AG08395 (cell line): ENCODE data around the gene SPACA7.
"Not testable (repeated sequence)": the region's sequence is repeated elsewhere in the genome, so short reads cannot be mapped to it uniquely, and the experiment has no call there.

ENCODE experiments used
- DNase-seq: peaks from one replicate; pipeline ENCODE4 v3.0.0; 2012; ENCODE audit warnings: mixed read lengths, low spot score

The SPACA7 gene

DNA sequence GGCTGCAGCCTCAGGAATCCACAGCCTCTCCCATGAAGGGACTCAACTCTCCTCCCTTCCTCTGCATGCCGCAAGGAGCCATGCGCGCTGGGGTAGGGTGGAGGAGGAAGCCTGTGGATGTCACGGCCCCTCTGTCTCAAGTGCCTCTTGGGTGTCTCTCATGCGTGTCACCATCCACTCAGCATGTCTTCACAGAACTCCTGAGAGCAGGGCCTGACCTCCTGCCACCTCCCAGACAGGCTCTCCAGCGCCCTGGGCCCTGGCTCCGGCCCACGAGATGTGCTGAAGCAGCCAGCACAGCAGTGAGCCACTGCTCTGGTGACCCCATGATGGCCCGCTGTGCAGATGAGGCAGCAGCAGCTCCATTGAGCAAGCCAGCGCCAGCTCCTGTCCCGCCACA lies 25.9 kb upstream of the SPACA7 start:
- DNase-seq = no peak

GRCh38 chr13:112351825-112352224 lies 24.3 kb upstream of the SPACA7 start:
- DNase-seq = no peak

DNA sequence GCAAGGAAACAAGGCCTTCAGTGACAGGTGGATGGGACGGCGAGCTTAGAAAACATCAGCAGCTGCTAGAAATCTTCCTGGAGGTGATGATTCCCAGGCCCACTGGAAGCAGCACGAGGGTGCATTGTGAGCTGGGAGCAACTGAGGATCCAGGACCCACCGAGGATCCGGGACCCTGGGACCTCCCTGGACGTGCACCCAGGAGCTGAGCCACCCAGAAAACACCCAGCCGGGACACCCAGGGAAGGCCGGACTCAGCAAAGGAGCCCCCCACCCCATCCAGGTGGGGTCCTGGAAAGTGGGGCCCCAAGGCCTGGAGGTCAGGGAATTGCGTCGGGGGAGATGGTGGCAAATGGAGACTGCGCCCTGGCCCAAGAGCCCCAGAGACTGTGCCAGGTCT lies 22.3 kb upstream of the SPACA7 start:
- DNase-seq = no peak

GRCh38 chr13:112354330-112355273 lies 21.6 kb upstream of the SPACA7 start:
- no peak for DNase-seq

DNA sequence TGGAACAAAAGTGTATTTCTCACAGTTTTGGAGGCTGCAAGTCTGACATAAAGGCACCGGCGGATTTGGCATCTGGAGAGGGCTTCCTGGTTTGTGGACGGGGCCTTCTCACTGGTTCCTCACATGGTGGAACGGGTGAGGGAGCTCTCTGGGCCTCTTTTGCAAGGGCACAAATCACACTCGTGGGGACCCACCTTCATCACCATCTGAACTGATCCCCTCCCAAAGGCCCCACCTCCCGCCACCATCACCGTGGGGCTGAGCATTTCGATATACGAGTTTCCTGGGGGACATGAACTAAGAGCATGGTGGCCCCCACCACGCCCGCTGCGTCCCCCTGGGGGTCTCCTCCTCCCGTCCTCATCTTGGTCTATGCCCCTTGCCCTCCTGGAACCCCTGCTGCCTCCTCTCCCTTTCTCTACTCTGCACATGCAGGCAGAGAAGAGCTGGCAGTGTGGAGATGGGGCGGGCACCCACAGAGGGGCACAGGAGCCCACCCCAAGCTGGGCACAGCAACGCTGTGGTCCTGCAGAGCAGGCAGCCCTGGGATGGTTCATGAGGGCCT lies 20.8 kb upstream of the SPACA7 start:
- DNase-seq = no peak

GRCh38 chr13:112356190-112356589 lies 20.0 kb upstream of the SPACA7 start:
- no peak for DNase-seq

GRCh38 chr13:112358156-112358555 lies 18.0 kb upstream of the SPACA7 start:
- DNase-seq = no peak

DNA sequence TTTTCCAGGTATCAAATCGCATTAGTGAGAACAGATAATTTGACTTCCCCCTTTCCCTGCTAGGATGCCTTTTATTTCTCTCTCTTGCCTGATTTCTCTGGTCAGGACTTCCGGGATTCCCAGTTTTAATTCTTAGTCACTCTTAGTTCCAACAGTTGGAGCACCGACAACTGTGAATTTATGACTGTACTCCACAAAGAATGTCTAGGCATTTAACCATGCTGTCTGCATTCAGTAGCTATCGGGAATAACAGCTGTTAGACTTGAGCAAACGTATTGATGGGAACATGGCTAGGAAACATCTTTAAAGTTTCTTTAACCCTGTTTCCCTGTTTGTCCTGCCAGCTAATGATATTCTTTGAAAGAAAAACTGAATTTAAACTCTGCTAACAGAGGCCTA lies 14.1 kb upstream of the SPACA7 start:
- no peak for DNase-seq

DNA sequence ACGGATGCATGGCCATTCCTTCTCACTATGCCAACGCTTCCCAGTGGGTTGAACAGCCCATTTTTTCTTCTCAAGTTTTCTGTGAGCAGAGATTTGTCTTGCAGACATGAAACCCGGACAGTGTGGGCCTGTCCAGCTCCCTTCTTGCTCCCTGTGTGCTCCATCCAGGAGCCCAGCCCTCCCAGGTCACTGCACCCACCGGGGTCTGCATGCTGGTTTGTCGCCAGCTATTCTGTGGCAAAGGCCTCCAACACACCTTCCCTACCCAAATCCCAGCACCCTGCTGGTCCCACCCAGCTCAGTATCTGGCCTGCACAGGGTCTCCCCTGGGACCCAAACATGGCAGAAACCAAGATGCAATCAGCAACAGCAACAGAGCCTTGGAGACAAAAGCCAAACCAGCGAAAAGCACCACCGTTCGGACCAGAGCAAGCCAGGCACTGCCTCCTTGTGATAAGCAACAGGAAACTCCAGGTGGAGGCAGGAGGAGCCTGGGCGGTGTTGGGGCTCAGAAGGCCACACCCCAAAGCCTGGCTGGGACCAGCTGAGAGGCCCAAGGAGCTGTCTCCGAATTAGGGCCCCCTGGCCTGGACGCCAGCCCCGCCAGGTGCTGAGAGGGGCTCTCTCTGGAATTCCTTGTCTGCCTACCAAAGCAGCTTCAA lies 12.2 kb upstream of the SPACA7 start:
- no peak for DNase-seq

DNA sequence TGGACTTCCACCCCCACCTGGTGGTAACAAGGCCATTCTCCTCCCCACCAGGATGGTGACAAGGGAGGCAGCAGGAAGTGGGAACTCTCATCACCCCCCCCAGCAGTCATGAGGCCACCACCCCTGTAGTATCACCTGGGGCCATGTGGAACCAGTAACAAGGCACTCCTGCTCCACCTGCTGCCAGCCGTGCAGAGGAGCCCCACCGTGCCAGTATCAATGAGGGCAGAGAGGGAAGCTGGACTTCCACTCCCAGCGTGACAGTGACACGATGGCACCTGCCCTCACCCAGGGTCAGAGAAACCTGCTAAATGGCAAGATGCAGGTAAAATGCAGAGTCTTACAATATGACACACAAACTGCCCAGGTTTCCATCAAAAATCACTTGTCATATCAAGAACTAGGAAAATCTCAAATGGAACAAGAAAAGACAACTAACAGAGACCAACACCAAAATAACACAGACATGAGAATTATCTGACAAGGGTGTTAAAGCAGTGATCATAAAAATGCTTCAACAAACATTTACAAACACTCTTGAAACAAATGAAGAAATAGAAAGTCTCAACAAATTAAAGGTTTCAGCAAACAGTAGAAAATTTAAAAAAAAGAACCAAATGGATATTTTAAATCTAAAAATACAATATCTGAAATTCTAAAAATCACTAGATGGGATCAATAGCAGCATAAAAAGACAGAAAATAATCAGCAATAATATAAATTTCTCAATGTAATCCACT lies 9.1 kb upstream of the SPACA7 start:
- DNase-seq = no peak

DNA sequence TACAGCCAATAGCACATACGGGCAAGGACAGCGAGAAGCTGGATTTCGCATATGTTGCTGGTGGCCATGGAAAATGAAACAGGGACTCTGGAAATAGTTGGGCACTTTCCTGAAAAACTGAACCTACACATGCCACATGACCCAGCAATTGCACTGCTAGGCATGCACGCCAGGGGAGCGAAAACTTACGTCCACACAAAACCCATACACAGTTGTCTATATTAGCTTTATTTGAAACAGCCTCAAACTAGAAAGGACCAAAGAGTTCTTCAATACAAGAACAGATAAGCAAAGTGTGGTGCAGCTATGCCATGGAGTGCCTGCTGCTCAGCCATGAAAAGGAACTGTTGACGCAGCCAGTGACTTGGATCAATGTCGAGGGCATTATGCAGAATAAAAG lies 7.3 kb upstream of the SPACA7 start:
- DNase-seq = no peak

- DNase-seq = no peak
These were observed 5.8 kb upstream of the SPACA7 start for GRCh38 chr13:112370311-112370710.

DNA sequence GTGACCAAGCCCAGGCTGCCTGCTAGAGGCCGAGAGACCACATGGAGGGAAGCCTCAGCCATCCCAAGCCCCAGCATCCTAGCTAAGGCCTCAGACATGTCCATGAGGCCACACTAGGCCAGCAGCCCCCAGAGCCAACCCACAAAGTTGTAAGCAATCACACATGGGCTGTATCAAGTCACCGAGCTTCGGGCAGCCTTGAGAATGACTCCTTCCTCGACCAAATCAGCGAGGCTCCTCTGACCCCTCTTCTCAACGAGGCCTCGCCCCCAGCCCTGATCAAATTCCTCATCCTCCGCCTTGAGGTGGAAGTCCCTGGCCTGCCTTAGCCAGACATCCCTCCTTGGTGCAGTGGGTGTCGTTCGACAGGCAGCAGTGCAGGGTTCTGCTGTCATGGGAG lies 1.9 kb upstream of the SPACA7 start:
- DNase-seq = no peak

GRCh38 chr13:112391746-112392145 lies 15.6 kb downstream of the SPACA7 start:
- DNase-seq = no peak

DNA sequence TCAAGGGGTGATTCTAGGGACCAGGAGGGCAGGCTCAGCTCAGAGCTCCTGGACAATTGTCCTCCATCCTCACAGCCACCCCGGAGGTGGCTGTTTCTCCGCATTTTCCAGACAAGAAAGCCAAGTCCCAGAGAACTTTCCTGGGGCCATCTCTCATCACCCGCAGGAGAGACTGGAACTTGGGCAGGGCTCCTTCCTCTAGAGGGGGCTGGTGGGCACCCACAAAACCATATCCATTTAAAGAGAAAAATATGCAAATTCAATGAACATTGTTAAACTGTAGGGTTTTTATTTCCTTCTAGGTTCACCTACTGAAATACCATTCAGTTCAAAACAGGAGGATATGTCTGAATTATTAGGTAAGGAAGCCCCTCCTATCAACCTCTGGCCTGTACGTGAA lies 16.6 kb downstream of the SPACA7 start:
- no peak for DNase-seq

- DNase-seq = not testable (repeated sequence)
These were observed 18.9 kb downstream of the SPACA7 start for GRCh38 chr13:112395022-112395421.

GRCh38 chr13:112395941-112396340 lies 19.8 kb downstream of the SPACA7 start:
- DNase-seq = not testable (repeated sequence)

DNA sequence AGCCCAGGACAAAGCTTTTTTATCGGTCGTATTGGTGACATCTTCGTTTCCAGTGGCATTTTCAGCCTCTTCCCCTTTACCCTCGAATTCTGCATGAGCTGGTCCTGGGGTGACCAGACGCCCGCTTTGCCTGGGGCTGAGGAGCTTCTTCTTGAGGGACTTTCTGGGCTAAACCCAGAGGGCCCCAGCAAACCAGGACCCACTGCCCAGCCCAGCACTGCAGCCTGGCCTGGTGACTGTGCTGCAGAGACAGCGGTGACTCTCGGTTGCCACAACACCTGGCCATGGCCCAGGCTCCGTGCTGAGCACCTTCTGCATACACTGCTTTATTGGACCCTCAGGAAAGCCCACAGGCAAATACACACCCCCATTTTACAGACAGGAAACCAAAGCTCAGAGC lies 21.0 kb downstream of the SPACA7 start:
- DNase-seq = no peak

DNA sequence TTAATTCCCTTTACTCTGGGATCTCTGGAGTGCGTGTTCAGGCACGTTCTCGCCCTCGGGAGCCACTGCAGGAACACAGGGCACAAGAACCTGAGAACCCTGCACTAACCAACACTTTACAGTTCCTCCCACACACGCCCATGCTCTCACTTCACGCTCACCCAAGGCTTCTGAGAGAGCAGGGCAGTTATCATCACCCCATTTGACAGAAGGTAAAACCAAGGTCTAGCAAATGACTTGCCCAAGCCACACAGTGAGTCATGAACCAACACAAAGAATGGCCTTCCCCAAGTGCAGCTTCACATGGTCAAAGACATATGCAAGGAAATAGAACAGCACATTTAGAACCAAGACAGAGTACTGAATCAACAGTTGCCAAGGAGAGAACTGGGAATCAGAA lies 22.2 kb downstream of the SPACA7 start:
- not testable (repeated sequence) for DNase-seq

DNA sequence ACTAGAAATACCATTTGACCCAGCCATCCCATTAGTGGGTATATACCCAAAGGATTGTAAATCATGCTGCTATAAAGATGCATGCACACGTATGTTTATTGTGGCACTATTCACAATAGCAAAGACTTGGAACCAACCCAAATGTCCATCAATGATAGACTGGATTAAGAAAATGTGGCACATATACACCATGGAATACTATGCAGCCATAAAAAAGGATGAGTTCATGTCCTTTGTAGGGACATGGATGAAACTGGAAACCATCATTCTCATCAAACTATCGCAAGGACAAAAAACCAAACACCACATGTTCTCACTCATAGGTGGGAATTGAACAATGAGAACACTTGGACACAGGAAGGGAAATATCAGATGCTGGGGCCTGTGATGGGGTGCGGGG lies 33.7 kb downstream of the SPACA7 start:
- DNase-seq = not testable (repeated sequence)

DNA sequence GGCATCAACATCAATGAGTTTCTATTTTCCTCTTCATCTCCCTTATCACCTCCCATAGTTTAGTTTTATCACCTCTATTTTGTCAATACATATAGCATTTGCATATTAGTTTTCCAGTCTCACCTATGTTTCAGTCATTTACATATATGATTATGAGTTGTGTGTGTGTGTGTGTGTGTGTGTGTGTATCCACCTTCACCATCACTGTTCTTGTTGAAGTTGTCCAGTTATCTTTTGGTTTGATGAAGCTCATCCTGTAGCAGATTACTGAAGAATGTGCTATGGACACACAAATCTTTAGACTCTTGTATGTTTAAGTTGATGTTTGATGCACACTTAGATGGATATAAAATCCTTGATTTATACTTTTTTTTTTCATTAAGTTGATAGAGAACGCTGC lies 40.5 kb downstream of the SPACA7 start:
- no peak for DNase-seq

- no peak for DNase-seq
These were observed 40.9 kb downstream of the SPACA7 start for GRCh38 chr13:112417079-112417478.
